ENCODE data around the gene SEMA6B.

The SEMA6B gene, protein sequence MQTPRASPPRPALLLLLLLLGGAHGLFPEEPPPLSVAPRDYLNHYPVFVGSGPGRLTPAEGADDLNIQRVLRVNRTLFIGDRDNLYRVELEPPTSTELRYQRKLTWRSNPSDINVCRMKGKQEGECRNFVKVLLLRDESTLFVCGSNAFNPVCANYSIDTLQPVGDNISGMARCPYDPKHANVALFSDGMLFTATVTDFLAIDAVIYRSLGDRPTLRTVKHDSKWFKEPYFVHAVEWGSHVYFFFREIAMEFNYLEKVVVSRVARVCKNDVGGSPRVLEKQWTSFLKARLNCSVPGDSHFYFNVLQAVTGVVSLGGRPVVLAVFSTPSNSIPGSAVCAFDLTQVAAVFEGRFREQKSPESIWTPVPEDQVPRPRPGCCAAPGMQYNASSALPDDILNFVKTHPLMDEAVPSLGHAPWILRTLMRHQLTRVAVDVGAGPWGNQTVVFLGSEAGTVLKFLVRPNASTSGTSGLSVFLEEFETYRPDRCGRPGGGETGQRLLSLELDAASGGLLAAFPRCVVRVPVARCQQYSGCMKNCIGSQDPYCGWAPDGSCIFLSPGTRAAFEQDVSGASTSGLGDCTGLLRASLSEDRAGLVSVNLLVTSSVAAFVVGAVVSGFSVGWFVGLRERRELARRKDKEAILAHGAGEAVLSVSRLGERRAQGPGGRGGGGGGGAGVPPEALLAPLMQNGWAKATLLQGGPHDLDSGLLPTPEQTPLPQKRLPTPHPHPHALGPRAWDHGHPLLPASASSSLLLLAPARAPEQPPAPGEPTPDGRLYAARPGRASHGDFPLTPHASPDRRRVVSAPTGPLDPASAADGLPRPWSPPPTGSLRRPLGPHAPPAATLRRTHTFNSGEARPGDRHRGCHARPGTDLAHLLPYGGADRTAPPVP

DNA sequence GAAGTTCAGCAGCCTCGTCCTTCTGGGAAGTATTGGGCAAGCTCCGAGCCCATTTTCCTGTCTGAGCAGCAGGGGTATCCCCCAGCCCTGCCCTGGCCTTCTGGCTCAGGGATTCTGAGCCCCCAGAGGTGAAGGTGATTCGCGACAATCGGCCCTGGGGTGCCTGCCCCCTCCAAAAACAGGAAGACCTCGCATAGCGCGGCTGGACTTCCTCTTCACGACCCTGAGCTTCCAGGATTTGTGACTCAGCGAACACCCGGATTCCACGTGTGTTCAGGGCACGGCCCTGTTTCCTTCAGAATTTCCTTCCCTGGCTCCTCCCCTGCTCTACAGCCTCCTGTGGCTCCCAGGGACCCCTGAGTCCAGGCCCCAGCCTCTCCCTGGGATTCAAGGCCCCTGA, at the start of gene SEMA6B:
SEMA6B (minus strand) TSS at position 116 of the 400 bp plus-strand sequence. CDS start 1,227 bp downstream, outside the sequence.
- H3K9me3 ChIP-seq (ENCODE audit: low read length), result no peaks in the 10 kb centered on the region
- H3K4me3 ChIP-seq (ENCODE audit: low read depth in 1 of 2, low read length in 2 of 2), result no peak within 1 kb of the TSS
- H3K27ac ChIP-seq (ENCODE audit: low read depth, low read length), result no peak within 1 kb of the TSS
- no peaks in the 10 kb centered on the region for H3K4me1 ChIP-seq (ENCODE audit: insufficient read depth, low read length)
- H3K27me3 ChIP-seq (ENCODE audit: control insufficient read depth in 1 of 2, insufficient read depth in 2 of 2, low read length in 2 of 2), result peaks cover 0 to 6% of the 10 kb centered on the region in 2 donors
- H3K36me3 ChIP-seq (ENCODE audit: insufficient read depth, low read length), result no peaks in the 10 kb centered on the region
- H3K9ac ChIP-seq (ENCODE audit: low read length), result no peak within 1 kb of the TSS

DNA sequence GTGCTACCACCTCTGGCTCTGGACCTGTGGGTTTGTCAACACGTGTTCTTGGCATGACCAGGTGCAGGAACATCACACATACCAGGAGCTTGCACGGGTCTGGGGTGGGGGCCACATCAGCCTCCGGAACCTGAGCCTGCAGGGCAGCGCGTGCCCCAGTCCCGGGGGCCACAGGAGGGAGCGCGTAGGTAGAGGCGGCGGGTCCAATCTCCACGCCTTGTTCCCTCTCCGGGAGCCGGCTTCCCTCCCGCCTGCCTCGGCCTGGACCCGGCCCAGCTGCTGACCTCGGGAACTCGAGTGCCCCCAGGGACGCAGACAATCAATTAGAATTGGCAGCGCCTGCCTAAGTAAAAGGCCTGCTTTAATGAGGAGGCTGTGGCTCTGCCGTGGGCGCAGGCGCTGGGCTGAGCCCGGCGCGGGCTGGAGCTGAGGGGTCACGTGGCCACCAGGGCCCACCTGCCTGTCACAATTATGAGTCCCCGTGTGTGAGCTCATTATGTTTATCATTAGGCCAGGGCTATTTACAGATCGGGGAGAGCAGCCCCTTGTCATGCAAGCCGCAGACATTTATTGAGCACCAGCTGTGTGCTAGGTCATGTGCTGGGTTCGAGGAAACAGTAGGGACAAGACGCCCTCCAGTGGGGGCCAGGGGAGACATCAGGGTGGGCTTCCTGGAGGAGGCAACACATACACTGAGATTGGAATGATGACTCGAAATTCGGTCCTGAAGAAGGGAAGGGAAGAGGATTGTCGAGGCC, 47.6 kb upstream of the SEMA6B start:
- H3K36me3 ChIP-seq (ENCODE audit: insufficient read depth, low read length), result no peaks in the 10 kb centered on the region
- no peaks in the 10 kb centered on the region for H3K4me1 ChIP-seq (ENCODE audit: insufficient read depth, low read length)
- H3K27ac ChIP-seq (ENCODE audit: low read depth, low read length), result no peak overlapping the region
- H3K27me3 ChIP-seq (ENCODE audit: control insufficient read depth in 1 of 2, insufficient read depth in 2 of 2, low read length in 2 of 2), result peaks cover under 1 to 24% of the 10 kb centered on the region in 2 donors
- H3K9ac ChIP-seq (ENCODE audit: low read length), result no peak overlapping the region
- no peak overlapping the region for H3K4me3 ChIP-seq (ENCODE audit: low read depth in 1 of 2, low read length in 2 of 2)
- no peaks in the 10 kb centered on the region for H3K9me3 ChIP-seq (ENCODE audit: low read length)

DNA sequence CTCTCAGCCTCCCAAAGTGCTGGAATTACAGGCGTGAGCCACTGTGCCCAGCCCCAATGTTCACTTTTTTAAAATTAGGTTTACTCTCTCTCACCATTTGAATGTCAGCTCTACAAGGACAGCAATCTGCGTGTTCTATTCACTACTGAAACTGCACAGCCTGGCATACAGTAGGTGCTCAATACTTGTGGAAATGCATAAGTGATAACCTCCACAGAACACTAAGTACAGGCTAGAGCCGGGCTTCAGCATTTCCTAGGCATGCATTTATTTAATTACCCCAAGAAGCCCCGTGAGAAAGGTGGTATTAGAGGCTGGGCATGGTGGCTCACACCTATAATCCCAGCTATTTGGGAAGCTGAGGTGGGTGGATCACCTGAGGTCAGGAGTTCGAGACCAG, 46.7 kb upstream of the SEMA6B start:
- Histone ChIP-seq H3K4me3 (ENCODE audit: low read depth in 1 of 2, low read length in 2 of 2) (no peak overlapping the region), H3K9ac (ENCODE audit: low read length) (no peak overlapping the region), H3K27ac (ENCODE audit: low read depth, low read length) (no peak overlapping the region), H3K4me1 (ENCODE audit: insufficient read depth, low read length) (no peaks in the 10 kb centered on the region), H3K9me3 (ENCODE audit: low read length) (no peaks in the 10 kb centered on the region), H3K36me3 (ENCODE audit: insufficient read depth, low read length) (no peaks in the 10 kb centered on the region), H3K27me3 (ENCODE audit: control insufficient read depth in 1 of 2, insufficient read depth in 2 of 2, low read length in 2 of 2) (peaks cover 4 to 26% of the 10 kb centered on the region in 2 donors)

DNA sequence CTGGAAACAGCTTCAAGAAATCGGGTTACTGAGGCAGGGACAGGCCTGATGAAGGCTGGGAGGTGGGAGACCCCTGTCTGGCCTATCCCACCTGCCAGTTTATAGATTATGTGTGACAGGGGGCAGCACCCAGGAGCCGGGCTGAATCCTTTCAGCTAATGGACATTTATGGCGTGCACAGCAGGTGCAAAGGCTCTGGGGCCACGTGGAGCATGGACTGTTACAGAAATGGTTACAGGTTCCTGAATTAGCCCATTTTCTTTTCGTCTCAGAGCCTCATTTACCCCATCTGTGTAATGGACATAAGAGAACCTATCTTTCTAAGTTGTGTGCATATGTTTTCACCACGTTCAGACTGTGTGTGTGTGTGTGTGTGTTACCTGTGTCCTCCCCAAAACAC, 45.4 kb upstream of the SEMA6B start:
- H3K27ac ChIP-seq (ENCODE audit: low read depth, low read length), result no peak overlapping the region
- no peaks in the 10 kb centered on the region for H3K9me3 ChIP-seq (ENCODE audit: low read length)
- H3K4me1 ChIP-seq (ENCODE audit: insufficient read depth, low read length), result no peaks in the 10 kb centered on the region
- no peak overlapping the region for H3K9ac ChIP-seq (ENCODE audit: low read length)
- no peak overlapping the region for H3K4me3 ChIP-seq (ENCODE audit: low read depth in 1 of 2, low read length in 2 of 2)
- H3K36me3 ChIP-seq (ENCODE audit: insufficient read depth, low read length), result no peaks in the 10 kb centered on the region
- H3K27me3 ChIP-seq (ENCODE audit: control insufficient read depth in 1 of 2, insufficient read depth in 2 of 2, low read length in 2 of 2), result peaks cover 10 to 32% of the 10 kb centered on the region in 2 donors

DNA sequence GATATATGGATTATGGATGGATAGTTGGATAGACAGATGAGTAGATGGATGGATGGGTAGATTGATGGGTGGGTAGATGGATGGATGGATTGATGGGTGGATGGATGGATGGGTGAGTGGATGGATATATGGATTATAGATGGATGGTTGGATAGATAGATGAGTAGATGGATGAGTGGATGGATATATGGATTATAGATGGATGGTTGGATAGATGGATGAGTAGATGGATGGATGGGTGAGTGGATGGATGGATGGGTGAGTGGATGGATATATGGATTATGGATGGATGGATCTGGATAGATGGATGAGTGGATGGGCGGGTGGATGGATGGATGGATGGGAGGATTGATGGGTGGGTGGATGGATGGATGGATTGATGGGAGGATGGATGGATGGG, 43.4 kb upstream of the SEMA6B start:
- H3K27me3 ChIP-seq (ENCODE audit: control insufficient read depth in 1 of 2, insufficient read depth in 2 of 2, low read length in 2 of 2), result peaks cover 10 to 48% of the 10 kb centered on the region in 2 donors

DNA sequence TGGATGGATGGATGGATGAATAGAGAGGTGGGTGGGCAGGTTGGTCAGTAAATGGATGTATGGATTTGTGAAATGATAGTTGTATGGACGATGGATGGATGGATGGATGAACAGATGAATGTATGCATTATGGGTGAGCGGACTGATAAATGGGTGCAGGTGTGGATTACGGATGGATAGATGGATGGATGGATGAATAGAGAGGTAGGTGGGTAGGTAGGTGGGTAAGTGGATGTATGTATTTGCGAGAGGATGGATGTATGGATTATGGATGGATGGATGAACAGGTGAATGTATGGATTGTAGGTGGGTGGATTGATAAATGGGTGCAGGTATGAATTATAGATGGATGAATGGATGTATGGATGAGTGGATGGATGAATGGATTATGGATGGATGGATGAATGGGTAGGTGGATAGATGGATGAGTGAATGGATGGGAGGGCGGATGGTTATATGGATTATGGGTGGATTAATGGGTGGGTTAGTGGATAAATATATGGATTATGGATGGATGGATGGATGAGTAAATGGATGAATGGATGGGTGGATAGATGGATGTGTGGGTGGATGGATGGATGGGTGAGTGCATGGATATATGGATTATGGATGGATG, 42.8 kb upstream of the SEMA6B start:
- H3K27me3 ChIP-seq (ENCODE audit: control insufficient read depth in 1 of 2, insufficient read depth in 2 of 2, low read length in 2 of 2), result peaks cover 15 to 52% of the 10 kb centered on the region in 2 donors
- H3K4me1 ChIP-seq (ENCODE audit: insufficient read depth, low read length), result no peaks in the 10 kb centered on the region
- no peaks in the 10 kb centered on the region for H3K9me3 ChIP-seq (ENCODE audit: low read length)
- H3K36me3 ChIP-seq (ENCODE audit: insufficient read depth, low read length), result no peaks in the 10 kb centered on the region
- H3K27ac ChIP-seq (ENCODE audit: low read depth, low read length), result no peak overlapping the region
- no peak overlapping the region for H3K4me3 ChIP-seq (ENCODE audit: low read depth in 1 of 2, low read length in 2 of 2)
- no peak overlapping the region for H3K9ac ChIP-seq (ENCODE audit: low read length)

More for the DNA sequence above, 43.4 kb upstream of the SEMA6B start:
- no peak overlapping the region for H3K4me3 ChIP-seq (ENCODE audit: low read depth in 1 of 2, low read length in 2 of 2)
- H3K9ac ChIP-seq (ENCODE audit: low read length), result no peak overlapping the region
- no peak overlapping the region for H3K27ac ChIP-seq (ENCODE audit: low read depth, low read length)
- no peaks in the 10 kb centered on the region for H3K9me3 ChIP-seq (ENCODE audit: low read length)
- no peaks in the 10 kb centered on the region for H3K36me3 ChIP-seq (ENCODE audit: insufficient read depth, low read length)
- no peaks in the 10 kb centered on the region for H3K4me1 ChIP-seq (ENCODE audit: insufficient read depth, low read length)

DNA sequence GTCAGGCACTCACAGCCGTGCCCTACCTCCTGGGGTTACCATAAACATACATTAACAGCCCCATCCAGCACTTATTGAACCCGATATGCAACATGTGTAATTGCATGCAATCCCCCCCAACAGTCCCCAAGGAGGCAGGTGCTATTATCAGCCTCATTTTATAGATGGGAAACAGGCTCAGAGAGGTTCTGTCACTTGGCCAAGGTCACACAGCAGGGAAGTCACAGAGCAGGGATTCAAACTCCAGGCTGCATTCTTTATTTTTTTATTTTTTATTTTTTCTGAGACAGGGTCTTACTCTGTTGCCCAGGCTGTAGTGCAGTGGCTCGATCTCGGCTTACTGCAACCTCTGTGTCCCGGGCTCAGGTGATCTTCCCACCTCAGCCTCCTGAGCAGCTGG, 41.4 kb upstream of the SEMA6B start:
- H3K9ac ChIP-seq (ENCODE audit: low read length), result no peak overlapping the region
- peaks cover 19 to 56% of the 10 kb centered on the region in 2 donors for H3K27me3 ChIP-seq (ENCODE audit: control insufficient read depth in 1 of 2, insufficient read depth in 2 of 2, low read length in 2 of 2)
- no peak overlapping the region for H3K4me3 ChIP-seq (ENCODE audit: low read depth in 1 of 2, low read length in 2 of 2)
- H3K27ac ChIP-seq (ENCODE audit: low read depth, low read length), result no peak overlapping the region
- no peaks in the 10 kb centered on the region for H3K9me3 ChIP-seq (ENCODE audit: low read length)
- no peaks in the 10 kb centered on the region for H3K4me1 ChIP-seq (ENCODE audit: insufficient read depth, low read length)
- H3K36me3 ChIP-seq (ENCODE audit: insufficient read depth, low read length), result no peaks in the 10 kb centered on the region

DNA sequence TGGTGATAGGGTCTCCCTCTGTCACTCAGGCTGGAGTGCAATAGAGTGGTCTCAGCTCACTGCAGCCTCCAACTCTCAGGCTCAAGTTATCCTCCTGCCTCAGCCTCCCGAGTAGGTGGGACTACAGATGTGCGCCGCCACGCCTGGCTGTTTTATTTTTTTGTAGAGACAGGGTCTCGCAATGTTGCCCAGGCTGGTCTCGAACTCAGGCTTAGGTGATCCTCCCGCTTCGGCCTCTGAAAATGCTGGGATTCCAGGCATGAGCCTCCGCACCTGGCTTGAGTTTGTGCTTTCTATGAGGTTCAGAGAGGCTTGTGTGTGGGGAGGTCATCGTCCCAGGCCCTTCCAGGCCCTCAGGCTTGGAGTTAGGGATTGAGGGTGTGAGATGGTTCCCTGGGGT, 40.6 kb upstream of the SEMA6B start:
- peaks cover 19 to 52% of the 10 kb centered on the region in 2 donors for H3K27me3 ChIP-seq (ENCODE audit: control insufficient read depth in 1 of 2, insufficient read depth in 2 of 2, low read length in 2 of 2)
- H3K27ac ChIP-seq (ENCODE audit: low read depth, low read length), result no peak overlapping the region
- H3K36me3 ChIP-seq (ENCODE audit: insufficient read depth, low read length), result no peaks in the 10 kb centered on the region
- H3K9ac ChIP-seq (ENCODE audit: low read length), result no peak overlapping the region
- no peaks in the 10 kb centered on the region for H3K9me3 ChIP-seq (ENCODE audit: low read length)
- H3K4me3 ChIP-seq (ENCODE audit: low read depth in 1 of 2, low read length in 2 of 2), result no peak overlapping the region
- H3K4me1 ChIP-seq (ENCODE audit: insufficient read depth, low read length), result no peaks in the 10 kb centered on the region

DNA sequence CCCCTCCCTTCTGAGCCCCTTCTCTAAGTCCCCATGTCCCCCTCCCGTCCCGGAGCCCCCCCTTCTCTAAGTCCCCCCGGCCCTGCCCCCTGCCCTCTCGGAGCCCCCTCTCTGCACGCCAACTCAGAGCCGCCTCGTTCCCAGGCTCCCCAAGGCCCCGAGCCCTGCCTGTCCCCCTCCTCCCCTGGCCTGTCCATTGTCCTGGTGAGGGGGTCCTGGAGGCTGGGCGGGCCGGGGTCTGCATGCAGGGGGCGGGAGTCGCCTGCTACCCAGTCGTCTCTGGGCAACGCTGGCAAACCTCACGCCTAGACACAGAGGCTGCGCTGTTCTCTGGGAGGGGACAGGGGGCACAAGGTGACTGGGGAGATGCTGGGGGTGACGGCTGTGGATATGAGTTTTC, 39.2 kb upstream of the SEMA6B start:
- no peaks in the 10 kb centered on the region for H3K9me3 ChIP-seq (ENCODE audit: low read length)
- peaks cover 19 to 48% of the 10 kb centered on the region in 2 donors for H3K27me3 ChIP-seq (ENCODE audit: control insufficient read depth in 1 of 2, insufficient read depth in 2 of 2, low read length in 2 of 2)
- no peak overlapping the region for H3K27ac ChIP-seq (ENCODE audit: low read depth, low read length)
- no peak overlapping the region for H3K9ac ChIP-seq (ENCODE audit: low read length)
- H3K4me1 ChIP-seq (ENCODE audit: insufficient read depth, low read length), result no peaks in the 10 kb centered on the region
- H3K36me3 ChIP-seq (ENCODE audit: insufficient read depth, low read length), result no peaks in the 10 kb centered on the region
- no peak overlapping the region for H3K4me3 ChIP-seq (ENCODE audit: low read depth in 1 of 2, low read length in 2 of 2)

DNA sequence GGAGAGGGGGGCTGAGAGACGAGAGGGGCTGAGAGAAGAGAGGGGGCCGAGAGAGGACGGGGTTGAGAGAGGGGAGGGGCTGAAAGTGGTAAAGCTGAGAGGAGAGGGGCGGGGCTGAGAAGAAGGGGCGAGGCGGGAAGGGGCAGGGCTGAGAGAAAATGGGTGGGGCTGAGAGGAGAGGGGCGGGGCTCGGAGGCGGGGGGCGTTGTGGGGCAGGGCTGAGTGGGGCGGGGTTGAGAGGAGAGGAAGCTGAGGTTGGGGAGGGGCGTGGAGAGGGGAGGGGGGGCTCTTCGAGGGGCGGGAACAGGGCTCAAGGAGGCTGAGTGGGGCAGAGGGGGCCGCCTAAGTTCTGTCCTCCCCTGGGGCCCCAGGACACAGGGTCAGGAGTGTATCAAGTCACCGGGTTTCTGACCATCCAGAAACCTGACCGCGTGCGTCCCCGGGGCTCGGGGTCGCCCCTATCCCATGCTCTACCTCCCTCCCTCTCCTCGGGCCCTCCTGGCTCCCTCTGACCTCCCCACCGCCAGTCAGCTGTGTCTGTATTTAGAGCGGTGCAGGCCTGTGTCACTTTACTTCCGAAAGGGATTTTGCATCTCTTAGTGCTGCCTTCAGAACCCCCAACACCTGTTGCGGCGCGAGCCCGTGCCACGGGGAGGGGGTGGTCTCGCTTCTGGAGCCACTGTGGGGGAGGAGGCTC, 38.6 kb upstream of the SEMA6B start:
- Histone ChIP-seq H3K4me3 (ENCODE audit: low read depth in 1 of 2, low read length in 2 of 2) (no peak overlapping the region), H3K27me3 (ENCODE audit: control insufficient read depth in 1 of 2, insufficient read depth in 2 of 2, low read length in 2 of 2) (peaks cover 19 to 42% of the 10 kb centered on the region in 2 donors), H3K4me1 (ENCODE audit: insufficient read depth, low read length) (no peaks in the 10 kb centered on the region), H3K9me3 (ENCODE audit: low read length) (no peaks in the 10 kb centered on the region), H3K9ac (ENCODE audit: low read length) (no peak overlapping the region), H3K36me3 (ENCODE audit: insufficient read depth, low read length) (no peaks in the 10 kb centered on the region), H3K27ac (ENCODE audit: low read depth, low read length) (no peak overlapping the region)

All from muscle layer of colon (tissue), 2 donors.